GM06990 (cell line): Measurements from ENCODE around the gene KIAA1328.

ENCODE experiments used
- DNase-seq: peaks from one replicate; pipeline ENCODE4 v3.0.0-alpha.2; 2011; ENCODE audit not compliant: insufficient read length; ENCODE audit errors: extremely low read depth
- H3K27me3 ChIP-seq: replicated peaks from 2 replicates; pipeline ENCODE4 v1.6.0; 2011; ENCODE audit warnings: low read length; ENCODE audit not compliant: control insufficient read depth, insufficient read depth
- H3K36me3 ChIP-seq: 2 replicates; pipeline ENCODE4 v1.5.1; 2011; ENCODE audit warnings: low read length; ENCODE audit not compliant: control insufficient read depth, insufficient read depth
- H3K4me3 ChIP-seq: replicated peaks from 2 replicates; pipeline ENCODE4 v1.5.1; 2011; ENCODE audit warnings: low read depth, mild to moderate bottlenecking, control low read depth, low read length
- CTCF ChIP-seq: IDR thresholded peaks from 2 replicates; pipeline ENCODE4 v1.5.1; 2011; ENCODE audit warnings: low read length, control low read depth, mild to moderate bottlenecking, inconsistent platforms; ENCODE audit not compliant: insufficient read depth, poor library complexity, severe bottlenecking

Gene KIAA1328

GRCh38 chr18:37272226-37272625 lies 443.3 kb downstream of the KIAA1328 start:
- Histone ChIP-seq H3K36me3 (no peaks in the 10 kb centered on the region), H3K27me3 (no peaks in the 10 kb centered on the region), H3K4me3 (no peak overlapping the region)
- no peak for DNase-seq
- no peak for TF ChIP-seq CTCF

GRCh38 chr18:37272841-37273240 lies 443.9 kb downstream of the KIAA1328 start:
- no peak for DNase-seq

GRCh38 chr18:37274309-37275236 lies 445.6 kb downstream of the KIAA1328 start:
- TF ChIP-seq CTCF = no peak
- DNase-seq = no peak
- H3K36me3 ChIP-seq = no peaks in the 10 kb centered on the region
- H3K27me3 ChIP-seq = peaks cover 1% of the 10 kb centered on the region; the same call in 1 of the 2 replicates
- no peak overlapping the region for H3K4me3 ChIP-seq

More at GRCh38 chr18:37272841-37273240, 443.9 kb downstream of the KIAA1328 start:
- no peak for TF ChIP-seq CTCF
- H3K27me3 ChIP-seq = no peaks in the 10 kb centered on the region
- no peak overlapping the region for H3K4me3 ChIP-seq
- no peaks in the 10 kb centered on the region for H3K36me3 ChIP-seq

- no peak for TF ChIP-seq CTCF
- H3K36me3 ChIP-seq = no peaks in the 10 kb centered on the region
- H3K27me3 ChIP-seq = peaks cover 1% of the 10 kb centered on the region; the same call in 1 of the 2 replicates
- DNase-seq = no peak
- no peak overlapping the region for H3K4me3 ChIP-seq
These were observed 446.4 kb downstream of the KIAA1328 start for GRCh38 chr18:37275237-37275741.

GRCh38 chr18:37276111-37276890 lies 447.4 kb downstream of the KIAA1328 start:
- no peaks in the 10 kb centered on the region for H3K36me3 ChIP-seq
- DNase-seq = no peak
- peaks cover 1% of the 10 kb centered on the region; the same call in 1 of the 2 replicates for H3K27me3 ChIP-seq
- no peak for TF ChIP-seq CTCF
- no peak overlapping the region for H3K4me3 ChIP-seq
